NCI-H1417 (cell line): ENCODE results near the gene DNAI1.

ENCODE experiments used
- DNase-seq, 3 experiments: peaks; one replicate each; lab custom pipeline; 2025; lab: John Stamatoyannopoulos, UW

DNAI1 gene

DNA sequence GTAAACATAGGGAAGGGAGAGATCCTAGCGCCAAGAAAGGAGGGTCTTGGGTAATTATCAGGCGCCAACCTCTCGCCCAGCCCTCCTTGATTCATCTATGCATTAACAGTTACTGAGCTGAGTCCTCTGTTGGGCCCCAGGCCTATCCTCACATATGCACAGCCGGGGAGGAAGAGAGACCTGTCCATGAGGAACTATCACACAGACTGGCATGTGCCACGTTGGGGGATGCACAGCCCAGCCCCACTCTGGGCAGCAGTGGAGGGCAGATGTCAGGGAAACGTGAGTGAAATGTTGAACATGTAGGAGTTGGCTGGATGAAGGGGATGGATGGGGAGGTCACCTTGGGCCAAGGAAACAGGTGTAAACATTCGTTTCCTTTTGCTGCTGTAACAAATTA is 82.9 kb downstream of the DNAI1 start:
- no peak for DNase-seq

DNA sequence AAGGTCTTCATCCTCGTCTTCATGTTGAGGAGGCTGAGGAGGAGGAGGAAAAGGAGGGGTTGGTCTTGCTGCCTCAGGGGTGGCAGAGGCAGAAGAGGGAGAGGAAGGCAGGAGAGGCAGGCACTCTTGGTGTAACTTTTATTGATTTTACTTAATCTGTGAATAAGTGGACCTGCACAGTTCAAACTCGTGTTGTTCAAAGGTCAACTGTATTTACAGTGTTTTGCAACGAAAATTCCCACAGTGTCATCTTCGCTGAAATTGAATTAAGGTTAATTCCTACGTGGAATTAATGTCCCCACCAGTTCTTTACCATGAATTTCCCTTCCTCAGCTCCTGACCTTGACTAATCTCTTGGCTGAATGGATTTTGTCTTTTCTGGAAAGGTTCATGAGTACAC is 85.4 kb downstream of the DNAI1 start:
- DNase-seq: no peak

DNA sequence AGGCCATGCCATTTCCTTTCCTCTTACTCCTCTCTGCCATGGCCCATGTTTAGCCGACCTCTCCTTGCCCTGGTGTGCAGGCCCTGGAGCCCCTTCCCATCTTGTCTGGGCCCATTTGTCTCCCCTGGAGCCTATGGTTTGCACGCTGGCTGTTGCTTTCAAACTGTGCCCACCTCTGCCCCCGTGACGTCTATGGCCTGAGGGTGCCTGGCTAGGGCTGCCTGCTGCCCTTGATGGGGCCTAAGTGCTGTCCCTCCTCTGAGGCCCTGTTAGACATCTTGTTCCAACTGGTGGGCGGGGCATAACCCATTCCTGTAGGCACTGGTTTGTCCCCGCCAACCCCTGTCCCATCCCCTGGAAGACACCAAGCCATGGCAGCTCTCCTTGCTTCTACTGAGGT is 86.9 kb downstream of the DNAI1 start:
- DNase-seq: no peak

DNA sequence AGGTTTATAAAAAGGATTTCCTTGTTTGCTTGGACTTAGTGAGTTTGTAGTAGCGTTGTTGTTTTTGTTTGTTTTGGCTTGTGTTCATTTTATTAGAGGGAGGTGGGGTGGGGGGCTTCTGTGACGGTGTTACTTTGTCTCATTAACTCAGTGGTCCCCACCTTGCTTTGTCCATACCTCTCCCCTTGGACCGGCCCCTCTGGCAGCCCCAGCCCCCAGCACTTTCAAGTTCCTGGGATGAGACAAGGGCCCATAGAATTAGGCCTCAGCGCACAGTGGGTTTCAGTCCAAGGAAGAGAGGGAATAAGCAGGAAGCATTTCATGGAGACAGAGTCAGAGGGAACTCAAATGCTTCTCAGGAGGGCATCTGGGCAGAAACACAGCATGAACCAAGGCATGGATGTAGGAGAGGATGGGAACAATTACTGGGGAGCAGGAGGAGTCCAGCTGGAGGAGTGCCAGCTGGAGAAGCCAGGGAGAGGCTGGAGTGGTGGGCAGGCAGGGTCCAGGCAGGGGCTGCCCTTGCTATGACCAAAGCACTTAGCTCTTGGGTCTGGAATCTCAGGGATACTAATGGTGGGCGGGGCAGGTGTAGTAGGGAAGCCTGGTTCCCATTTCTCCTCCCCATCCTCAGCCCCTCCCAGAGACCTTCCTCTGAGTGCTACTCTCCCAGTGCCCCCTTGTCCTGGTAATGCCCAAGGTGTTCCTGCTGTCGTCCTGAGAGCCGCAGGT is 87.7 kb downstream of the DNAI1 start:
- DNase-seq: no peak

DNA sequence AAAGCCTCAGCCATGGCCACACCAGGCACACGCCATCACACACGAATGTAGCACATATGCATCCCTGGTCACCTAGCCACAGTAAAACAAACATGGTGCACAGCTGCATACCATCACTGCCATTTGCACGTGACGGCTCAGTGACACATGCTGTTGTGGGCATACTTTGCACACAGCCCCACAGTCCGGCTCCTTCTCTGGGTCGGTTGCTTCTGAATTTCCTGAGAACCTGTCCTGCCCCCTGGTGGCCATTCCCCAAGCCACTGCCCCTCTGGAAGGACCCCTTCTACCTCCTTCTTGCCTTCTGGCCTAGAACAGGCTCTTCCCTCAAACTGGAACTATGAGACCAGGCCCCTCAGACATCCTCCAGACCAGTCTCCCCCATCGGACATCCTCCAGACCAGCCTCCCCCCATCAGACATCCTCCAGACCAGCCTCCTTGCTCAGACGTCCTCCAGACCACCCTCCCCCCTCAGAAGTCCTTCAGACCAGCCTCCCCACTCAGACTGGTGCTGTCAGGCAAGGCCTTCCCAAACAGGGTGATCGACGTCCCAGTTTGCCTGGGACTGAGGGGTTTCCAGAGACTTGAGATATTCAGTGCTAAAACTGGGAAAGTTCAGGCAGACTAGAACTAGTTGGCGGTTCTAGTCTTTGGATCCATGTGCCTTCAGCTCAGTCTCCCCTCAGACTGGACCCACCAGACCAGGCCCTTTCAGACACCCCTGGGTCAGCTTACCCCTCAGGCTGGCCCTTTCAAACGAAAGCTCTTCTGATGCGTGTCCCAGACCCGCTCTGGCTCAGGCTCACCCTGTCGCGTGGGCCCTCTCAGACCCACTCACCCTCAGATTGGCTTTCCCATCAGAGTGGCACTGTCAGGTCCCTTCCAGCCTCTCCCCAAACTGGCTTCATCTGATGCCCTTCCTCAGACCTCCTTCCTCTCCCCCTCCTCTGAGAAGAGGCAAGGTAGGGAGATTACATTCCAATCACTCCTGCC is 88.5 kb downstream of the DNAI1 start:
- peak; percentile 5 to 46 (median 7) for DNase-seq

DNA sequence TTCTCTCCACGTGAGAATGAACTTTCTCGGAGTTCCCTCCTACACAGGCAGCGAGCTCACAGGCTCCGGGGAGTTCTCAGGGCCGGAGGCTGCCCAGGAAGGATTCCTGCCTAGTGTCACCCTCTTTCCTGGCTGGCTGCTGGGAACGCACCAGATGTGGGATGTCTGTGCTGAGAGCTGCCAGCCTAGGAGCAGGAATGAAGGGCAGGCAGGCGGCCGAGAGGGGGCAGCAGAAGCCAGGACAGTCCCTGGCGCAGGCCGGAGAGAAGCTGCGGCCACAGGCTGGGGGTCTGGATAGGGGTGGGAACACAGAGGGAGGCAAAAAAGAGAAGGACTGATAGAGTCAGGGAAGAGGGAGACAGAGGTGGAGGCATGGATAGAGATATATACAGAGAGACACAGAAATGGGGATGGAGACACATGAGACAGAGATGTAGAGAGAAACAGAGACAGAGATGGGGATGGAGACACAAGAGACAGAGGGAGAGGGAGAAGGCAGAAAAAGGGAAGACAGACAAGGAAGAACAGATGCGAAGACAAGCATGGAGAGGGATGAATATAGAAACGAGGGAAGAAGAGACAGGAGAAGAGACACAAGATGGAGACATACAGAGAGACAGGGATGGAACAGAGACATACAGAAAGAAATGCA is 89.5 kb downstream of the DNAI1 start:
- DNase-seq: peak in 2 of 3 experiments; percentile 27 to 53

DNA sequence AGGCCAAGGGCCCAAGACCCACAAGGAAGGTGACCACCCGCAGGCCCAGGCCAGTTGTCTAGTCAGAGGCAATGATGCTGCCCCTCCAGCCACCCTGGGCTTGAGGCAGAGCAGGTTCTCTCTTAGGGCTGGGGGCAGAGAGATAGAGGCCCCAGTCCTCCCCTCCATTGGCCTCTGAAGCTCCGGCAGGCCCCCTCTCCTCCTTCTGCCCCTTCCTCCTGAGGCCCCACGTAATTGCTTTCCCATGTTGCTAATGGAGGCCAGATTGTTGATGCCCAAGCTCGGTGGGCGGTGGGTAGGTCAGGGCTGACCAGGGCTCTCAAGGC is 90.8 kb downstream of the DNAI1 start:
- no peak for DNase-seq

DNA sequence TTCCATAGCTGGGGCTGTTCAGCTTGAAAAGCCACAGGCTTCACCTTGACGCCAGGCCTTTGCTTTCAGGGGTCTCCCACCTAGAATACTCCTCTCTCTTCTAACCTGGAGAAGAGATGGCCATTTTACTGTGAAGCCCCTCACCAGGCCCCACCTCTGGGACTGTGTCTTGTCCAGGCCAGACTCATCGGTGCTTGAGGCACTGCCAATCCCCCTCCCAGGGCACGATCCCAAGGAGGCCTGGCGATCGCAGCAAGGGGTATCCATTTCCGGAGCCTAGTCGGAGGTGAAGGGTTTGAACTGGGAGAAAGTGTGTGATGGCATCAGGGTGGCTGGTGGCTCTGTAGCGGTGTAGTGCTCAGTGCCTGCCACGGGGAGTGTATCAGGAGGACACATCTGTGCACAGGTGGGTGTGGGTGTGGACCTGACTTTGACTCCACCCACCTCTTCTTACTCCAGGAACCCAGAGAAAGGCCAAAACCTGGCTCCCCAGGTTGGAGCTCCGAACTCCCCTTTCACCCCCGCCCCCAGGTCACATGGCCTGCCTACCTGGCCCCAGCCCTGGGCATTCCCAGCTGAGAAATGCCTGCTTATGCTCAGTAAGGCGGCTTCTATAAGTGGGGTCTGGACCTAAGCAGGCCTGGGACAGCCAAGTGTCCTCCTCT is 91.5 kb downstream of the DNAI1 start:
- no peak for DNase-seq

DNA sequence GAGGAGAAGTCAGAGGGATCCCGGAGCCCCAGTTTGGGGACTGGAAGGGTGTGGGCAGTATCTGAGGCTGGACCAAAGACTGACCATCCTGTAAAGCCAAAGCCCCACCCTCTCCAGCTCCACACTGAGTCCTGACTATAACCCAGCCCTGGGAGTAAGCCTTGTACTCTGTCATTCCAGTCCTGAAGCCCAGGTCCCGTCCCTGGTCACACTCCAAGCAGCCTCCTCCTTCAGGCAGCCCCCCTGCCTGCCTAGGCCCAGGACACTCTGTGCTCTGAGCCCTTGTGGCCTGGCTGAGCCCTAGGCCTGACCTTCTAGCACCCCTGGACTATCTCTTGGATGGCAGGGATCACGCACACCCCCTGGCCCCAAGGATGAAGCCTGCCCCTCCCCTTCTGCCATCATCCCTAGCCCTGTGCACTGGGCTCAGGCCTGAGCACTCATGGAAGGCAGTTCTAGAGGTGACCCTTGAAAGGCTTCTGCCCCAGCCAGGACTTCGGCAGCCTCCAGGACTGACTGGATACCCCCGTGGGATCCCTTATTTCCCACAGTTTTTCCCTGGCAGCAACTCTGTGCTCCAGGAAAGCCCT is 92.2 kb downstream of the DNAI1 start:
- no peak for DNase-seq

DNA sequence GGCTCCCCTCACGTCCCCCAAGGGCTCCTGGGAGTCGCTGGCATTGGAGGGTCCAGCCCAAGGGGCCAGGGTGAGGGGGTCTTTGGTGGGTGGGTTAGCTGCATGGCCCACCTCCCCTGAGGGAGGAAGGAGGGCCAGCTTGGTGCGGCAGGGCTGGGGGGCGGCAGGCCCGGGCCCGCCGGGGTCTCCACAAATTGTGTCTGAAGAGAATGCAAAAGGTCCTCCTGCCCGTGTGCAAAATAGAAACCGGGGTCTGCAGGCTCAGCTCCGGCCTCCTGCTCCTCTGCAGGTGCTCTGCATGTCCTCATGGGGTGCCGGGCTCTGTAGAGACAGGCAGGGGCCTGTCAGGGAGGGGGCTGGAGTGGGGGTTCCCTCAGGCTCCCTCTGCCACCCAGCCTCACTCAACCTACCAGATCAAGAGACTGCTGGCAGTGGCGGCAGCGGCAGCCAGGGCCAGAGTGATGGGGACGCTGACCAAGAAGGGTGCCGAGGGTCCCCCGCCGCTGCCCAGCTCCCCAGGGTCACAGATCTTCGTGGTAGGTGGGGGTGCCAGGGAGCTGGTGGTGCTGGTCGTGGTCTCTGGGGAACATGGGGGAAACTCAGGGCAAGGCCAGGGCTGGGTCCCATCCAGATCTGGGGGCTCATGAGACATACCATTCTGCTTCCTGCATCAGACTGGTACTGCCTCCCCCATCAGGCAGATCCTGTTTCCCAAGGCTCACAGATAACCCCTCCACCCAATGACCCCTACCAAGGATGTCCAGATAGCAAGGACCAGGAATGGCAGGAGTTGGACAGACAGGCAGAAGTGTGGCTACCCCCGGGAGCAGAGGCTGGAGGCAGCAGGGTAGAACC is 93.4 kb downstream of the DNAI1 start:
- DNase-seq: no peak

DNA sequence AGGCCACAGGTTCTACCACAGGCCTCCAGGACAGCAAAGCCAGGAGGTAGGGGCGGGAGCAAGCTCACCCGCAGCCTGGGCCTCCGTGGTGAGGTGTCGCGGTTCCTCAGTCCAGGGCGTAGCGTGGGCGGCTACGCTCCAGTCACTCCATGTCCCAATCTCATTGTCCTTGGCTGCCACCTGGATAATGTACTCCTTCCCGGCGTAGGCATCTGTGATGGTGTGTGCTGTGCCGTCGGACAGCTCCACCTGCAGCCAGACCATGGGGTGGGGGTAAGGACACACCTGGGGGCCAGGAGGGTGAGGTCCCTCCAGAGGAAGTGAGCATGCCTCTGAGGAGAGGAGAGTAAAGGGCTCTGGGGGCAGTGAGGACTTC is 94.0 kb downstream of the DNAI1 start:
- DNase-seq: no peak

DNA sequence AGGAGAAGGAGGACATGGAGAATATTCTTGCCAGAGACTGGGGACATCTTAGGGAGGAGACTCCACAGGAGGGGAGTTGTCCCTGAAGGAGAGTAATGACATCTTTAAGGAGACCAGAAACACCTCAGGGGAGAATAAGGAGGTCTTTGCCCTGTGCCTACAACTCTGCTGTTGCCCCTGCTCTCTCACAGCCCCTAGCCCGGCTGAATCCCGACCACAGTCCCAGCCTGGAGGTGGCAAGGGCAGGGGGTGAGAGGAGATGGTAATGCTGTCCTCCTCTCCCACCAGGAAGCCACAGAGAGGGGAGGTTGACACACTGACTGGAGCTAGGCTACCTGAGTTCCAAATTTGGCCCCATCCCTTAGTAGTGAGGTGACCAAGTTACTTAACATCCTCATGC is 94.4 kb downstream of the DNAI1 start:
- no peak for DNase-seq

DNA sequence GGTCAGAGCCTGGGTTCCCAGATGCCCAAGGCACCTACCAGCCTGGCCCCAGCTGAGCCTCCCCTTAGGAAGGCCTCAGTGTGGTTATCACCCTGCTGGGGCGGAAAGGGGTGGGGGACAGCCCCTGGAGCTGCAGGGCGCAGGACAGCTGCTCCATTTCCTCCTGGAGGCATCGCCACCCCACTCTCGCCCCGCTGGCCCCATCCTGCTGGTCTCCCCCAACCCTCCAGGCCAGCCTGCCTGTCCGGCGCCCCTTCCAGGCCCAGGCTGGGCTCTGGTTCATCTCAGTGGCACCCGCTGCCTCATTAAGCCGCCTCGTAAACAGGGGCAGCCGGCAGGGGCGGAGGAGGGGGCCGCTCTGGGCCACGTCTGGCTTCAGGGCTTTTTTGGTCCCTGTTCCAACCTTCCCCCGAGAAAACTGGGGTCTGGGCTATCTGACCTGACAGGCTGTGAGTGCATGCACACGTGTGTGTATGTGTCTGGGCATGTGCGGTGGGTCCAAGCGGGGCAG is 95.0 kb downstream of the DNAI1 start:
- DNase-seq: peak in 1 of 3 experiments; percentile 3

DNA sequence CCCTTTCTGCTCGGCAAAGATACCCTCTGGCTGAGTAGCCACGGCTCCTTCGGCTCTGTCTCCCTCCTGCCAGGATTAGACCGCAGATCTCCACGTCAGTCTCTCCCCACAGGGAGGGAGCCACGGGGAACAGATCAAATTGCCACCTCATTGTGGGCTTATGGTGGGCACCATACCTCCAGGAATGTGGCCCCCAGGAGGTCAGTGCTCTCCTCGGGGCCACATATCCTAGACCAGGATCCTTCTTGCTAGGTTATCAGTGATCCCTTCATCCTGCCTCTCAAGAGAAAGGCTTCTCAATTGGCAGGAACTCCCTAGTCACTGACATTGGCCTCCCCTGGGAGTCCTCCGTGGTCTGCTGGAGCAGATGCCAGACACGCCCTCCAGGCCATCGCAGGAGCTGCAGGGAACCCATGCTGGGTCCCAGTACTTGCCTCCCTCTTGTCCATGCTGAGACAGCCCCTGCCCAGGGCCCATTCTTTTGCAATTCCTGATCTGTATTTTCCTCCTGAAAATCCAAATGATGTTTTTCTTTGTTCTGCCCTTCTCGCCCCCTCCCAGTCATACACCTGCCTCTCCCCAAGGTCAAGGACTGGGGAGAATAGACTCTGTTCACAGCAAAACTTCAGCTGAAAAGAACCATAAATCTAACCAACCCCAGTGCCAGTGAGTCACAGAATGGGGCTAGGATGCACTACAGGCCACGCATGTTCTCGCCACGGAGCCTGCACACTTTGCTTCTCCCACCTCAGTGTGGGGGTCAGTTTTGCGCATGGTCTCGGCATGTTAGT is 95.8 kb downstream of the DNAI1 start:
- peak; percentile 61 to 84 (median 74) for DNase-seq

DNA sequence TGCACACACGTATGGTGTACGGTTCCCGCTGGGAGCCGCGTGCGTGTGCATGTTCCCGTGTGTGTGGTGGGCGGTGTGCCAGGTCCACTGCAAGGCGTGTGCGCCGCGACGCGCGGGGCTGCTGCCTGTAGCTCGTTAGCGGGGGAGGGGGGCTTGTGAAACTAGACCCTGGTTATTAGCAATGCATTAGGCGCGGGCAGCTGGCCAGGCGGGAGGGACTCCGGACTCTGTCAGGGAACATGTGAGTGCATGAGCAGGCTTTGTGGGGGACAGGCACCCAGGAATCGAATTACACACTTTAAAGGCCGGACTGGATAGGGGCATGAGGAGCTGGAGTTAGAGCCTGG is 96.4 kb downstream of the DNAI1 start:
- peak; percentile 3 to 80 (median 59) for DNase-seq

DNA sequence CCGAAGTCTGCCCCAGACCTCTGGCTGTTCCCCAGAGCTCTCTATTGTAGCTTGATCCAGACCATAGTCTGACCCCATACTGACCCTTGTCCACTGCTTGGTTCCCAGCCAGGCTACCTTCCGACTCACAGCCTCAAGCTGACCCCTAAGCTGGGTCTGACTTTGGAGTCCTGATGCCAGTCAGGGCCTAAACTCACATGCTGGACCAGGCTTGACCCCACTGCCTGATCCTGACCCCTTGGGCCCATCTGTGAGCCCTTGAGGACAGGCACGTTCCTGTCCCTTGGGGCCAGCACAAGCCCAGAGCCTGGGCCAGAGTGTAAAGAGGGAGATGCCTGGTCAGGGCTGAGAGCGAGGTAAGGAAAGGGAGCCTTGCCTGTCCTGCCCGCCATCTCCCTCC is 96.9 kb downstream of the DNAI1 start:
- no peak for DNase-seq

DNA sequence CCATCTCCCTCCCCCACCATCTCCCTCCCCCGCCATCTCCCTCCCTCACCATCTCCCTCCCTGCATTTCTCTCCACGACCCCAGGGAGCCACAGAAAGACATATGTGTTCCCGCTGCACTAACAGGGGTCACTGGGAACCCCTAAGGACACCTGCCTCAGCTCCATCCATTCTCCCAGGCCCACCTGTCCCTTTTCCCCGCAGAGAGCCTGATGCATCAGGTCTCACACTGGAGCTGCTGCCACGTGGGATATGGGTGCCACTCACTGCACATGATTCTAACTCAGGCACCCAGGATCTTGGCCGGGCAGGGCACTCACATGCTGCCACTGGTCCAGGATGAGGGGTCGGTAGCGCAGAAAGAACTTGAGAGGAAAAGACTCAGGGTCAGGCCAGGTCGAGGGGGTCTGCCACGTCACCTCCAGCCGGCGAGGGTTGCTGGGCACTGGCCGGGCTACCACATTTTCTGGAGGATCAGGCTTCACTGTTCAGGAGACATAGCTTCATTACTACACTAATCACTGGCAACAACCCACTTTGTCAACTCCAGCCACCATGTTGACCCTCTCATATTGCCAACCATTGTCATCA is 97.4 kb downstream of the DNAI1 start:
- DNase-seq: no peak

DNA sequence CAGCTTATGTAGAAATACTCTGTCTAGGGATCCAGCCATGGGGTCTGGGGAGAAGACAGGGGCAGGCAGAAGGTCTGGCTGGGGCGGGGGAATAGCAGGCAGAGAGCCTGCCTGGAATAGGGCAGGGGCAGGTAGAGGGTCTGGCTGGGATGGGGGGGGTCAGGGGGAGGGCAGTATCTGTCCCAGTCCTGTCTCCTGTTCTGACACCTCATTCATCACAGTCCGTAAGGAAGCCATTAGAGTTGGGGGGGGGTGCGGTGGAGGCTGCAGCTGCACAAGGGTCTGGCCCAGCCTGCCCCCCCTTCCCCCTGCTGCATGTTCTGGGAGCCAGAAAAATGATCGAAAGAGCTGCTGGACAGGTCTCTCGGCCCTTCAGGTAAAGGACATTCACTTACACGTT is 98.3 kb downstream of the DNAI1 start:
- DNase-seq: no peak
